ENCODE data around the gene TLCD3B. TPM values are rescaled to one million over a fixed set of nuclear protein-coding genes. Genes with fewer than 3 reads are reported as not detected.
A peak's percentile ranks its signal among the peaks of the same experiment; 100 is the strongest.

The TLCD3B gene
- total RNA-seq, 1 experiment from 2014 or later, result 0.47 TPM

GRCh38 chr16:30075503-30076275, 44.6 kb upstream of the TLCD3B start, which contains the start of gene PPP4C:
Gene PPP4C (plus strand): TSS chr16:30075994. CDS start chr16:30076378, 384 bp downstream.
- Histone ChIP-seq H3K36me3 (ENCODE audit: low read depth, low read length) (peaks cover 21% of the 10 kb centered on the region; the same call in 1 of the 2 replicates), H3K9me2 (replicated peaks; ENCODE audit: low read length) (no peaks in the 10 kb centered on the region), H3K4me1 (ENCODE audit: insufficient read depth, low read length) (peaks cover 17% of the 10 kb centered on the region), H3K27me3 (ENCODE audit: low read length) (no peaks in the 10 kb centered on the region), H3K9me3 (ENCODE audit: low read length) (no peaks in the 10 kb centered on the region), H3K79me2 (ENCODE audit: low read length) (peaks cover 44% of the 10 kb centered on the region), H3K9ac (ENCODE audit: low read length) (peak within 1 kb of the TSS; percentile 94), H2AFZ (ENCODE audit: low read length) (peak within 1 kb of the TSS; percentile 37), H4K20me1 (ENCODE audit: low read length) (0 out of 2 replicates have a peak, but pooled peaks cover 4% of the 10 kb centered on the region), H3K4me3 (ENCODE audit: low read length) (peak within 1 kb of the TSS; percentile 94), H3F3A (ENCODE audit: low read length, unreplicated experiment) (peaks cover 6% of the 10 kb centered on the region), H3K27ac (ENCODE audit: low read length) (peak within 1 kb of the TSS; percentile 69), H3K4me2 (ENCODE audit: low read length) (peak within 1 kb of the TSS; percentile 97)
- intact Hi-C loops (cut with micrococcal nuclease), result no loop called here
- no peak for TF ChIP-seq EZH2phosphoT487 (IDR thresholded peaks at IDR 0.05; ENCODE audit: borderline replicate concordance, low read length)
- TF ChIP-seq CTCF (conservative IDR thresholded peaks at IDR 0.05; ENCODE audit: low read depth, low read length), result no peak
- TF ChIP-seq EZH2 (IDR thresholded peaks at IDR 0.05; ENCODE audit: low read length, unreplicated experiment), result no peak
- POLR2A ChIA-PET (ENCODE audit: unreplicated experiment), result no interaction called here
- BruUV-seq (replicated peaks), result TSS peak; percentile 98
- CTCF ChIA-PET, result no interaction called here
- DNase-seq (peak; percentile 81), ATAC-seq (peak; percentile 84)

- Histone ChIP-seq H3K9me2 (replicated peaks; ENCODE audit: low read length) (no peaks in the 10 kb centered on the region), H3K9ac (ENCODE audit: low read length) (no peak overlapping the region), H3K27ac (ENCODE audit: low read length) (no peak overlapping the region), H3K79me2 (ENCODE audit: low read length) (peaks cover 51% of the 10 kb centered on the region), H3K27me3 (ENCODE audit: low read length) (no peaks in the 10 kb centered on the region), H3K9me3 (ENCODE audit: low read length) (no peaks in the 10 kb centered on the region), H3K4me2 (ENCODE audit: low read length) (no peak overlapping the region), H2AFZ (ENCODE audit: low read length) (no peak overlapping the region), H3K4me3 (ENCODE audit: low read length) (no peak overlapping the region), H3K4me1 (ENCODE audit: insufficient read depth, low read length) (peaks cover 24% of the 10 kb centered on the region; the same call in 1 of the 2 replicates), H3K36me3 (ENCODE audit: low read depth, low read length) (peaks cover 58% of the 10 kb centered on the region), H3F3A (ENCODE audit: low read length, unreplicated experiment) (peaks cover 6% of the 10 kb centered on the region), H4K20me1 (ENCODE audit: low read length) (peaks cover 45% of the 10 kb centered on the region)
- TF ChIP-seq CTCF (conservative IDR thresholded peaks at IDR 0.05; ENCODE audit: low read depth, low read length) (no peak), EZH2 (IDR thresholded peaks at IDR 0.05; ENCODE audit: low read length, unreplicated experiment) (no peak), EZH2phosphoT487 (IDR thresholded peaks at IDR 0.05; ENCODE audit: borderline replicate concordance, low read length) (no peak)
- no TSS peak for BruUV-seq (replicated peaks)
- DNase-seq (no peak), ATAC-seq (no peak)
- ChIA-PET CTCF (no interaction called here), POLR2A (ENCODE audit: unreplicated experiment) (interaction anchor here (0.5 to 0.6 kb wide), 2 partner anchors 15 to 486 kb away, joined by 4 to 5 read pairs; no protein-coding TSS in a partner anchor)
- intact Hi-C loops (cut with micrococcal nuclease), result no loop called here
Observed at GRCh38 chr16:30070490-30070889, 39.4 kb upstream of the TLCD3B start.

All from PC-3 (cell line).